ENCODE results near the gene TCF7L1.

GRCh38 chr2:85244828-85245227 is 111.6 kb downstream of the TCF7L1 start:
- TF ChIP-seq CTCF (conservative IDR thresholded peaks at IDR 0.05; ENCODE audit: low read length) (no peak), EZH2phosphoT487 (IDR thresholded peaks at IDR 0.05; ENCODE audit: borderline replicate concordance) (no peak)
